SH-SY5Y (cell line): ENCODE data around the gene TOE1.

Source experiments
- GATA2 ChIP-seq: IDR thresholded peaks from 2 replicates; pipeline ENCODE4 v1.6.1; 2011; ENCODE audit warnings: mild to moderate bottlenecking, low read depth, low read length
- GATA3 ChIP-seq: IDR thresholded peaks from 2 replicates; pipeline ENCODE4 v1.6.1; 2011; ENCODE audit warnings: low read depth, mild to moderate bottlenecking, low read length, moderate library complexity

DNA sequence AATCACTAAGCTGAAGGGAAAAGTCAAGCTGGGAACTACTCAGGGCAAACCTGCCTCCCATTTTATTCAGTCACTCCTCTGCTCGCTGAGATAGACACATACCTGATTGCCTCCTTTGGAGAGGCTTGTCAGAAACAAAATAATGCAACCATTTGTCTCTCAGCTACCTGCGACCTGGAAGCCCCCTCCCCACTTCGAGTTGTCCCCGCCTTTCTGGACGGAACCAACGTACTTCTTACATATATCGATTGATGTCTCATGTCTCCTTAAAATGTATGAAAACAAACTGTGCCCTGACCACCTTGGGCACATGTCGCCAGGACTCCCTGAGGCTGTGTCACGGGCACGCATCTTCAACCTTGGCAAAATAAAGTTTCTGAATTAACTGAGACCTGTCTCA lies 34.7 kb upstream of the TOE1 start:
- no peak for TF ChIP-seq GATA2
- no peak for TF ChIP-seq GATA3
